Endothelial cell (in vitro differentiated cells): ENCODE data around the gene ZNF655. TPM values are rescaled to one million over a fixed set of nuclear protein-coding genes. Genes with fewer than 3 reads are reported as not detected.

Source experiments
- DNase-seq: peaks from one replicate; pipeline ENCODE4 v3.0.0; 2021; ENCODE audit warnings: low spot score
- H3K27ac Mint-ChIP-seq: one replicate; pipeline ENCODE4 v1.8.0; 2021; ENCODE audit warnings: mixed read lengths, inconsistent platforms; ENCODE audit not compliant: unreplicated experiment
- H3K27me3 Mint-ChIP-seq: one replicate; pipeline ENCODE4 v1.8.0; 2021; ENCODE audit warnings: mild to moderate bottlenecking, moderate library complexity, mixed read lengths, inconsistent platforms; ENCODE audit not compliant: unreplicated experiment
- H3K36me3 Mint-ChIP-seq: one replicate; pipeline ENCODE4 v1.8.0; 2021; ENCODE audit warnings: mild to moderate bottlenecking, low read depth, mixed read lengths, inconsistent platforms; ENCODE audit not compliant: unreplicated experiment
- H3K4me1 Mint-ChIP-seq: one replicate; pipeline ENCODE4 v1.8.0; 2021; ENCODE audit warnings: mild to moderate bottlenecking, mixed read lengths, inconsistent platforms; ENCODE audit not compliant: unreplicated experiment
- H3K4me3 Mint-ChIP-seq: one replicate; pipeline ENCODE4 v1.8.0; 2021; ENCODE audit warnings: mild to moderate bottlenecking, mixed read lengths, inconsistent platforms; ENCODE audit not compliant: unreplicated experiment
- H3K9me3 Mint-ChIP-seq: one replicate; pipeline ENCODE4 v1.8.0; 2021; ENCODE audit warnings: mixed read lengths, inconsistent platforms; ENCODE audit not compliant: unreplicated experiment
- long read RNA-seq: library from polyadenylated mRNA; unstranded; transcript quantifications from one replicate; pipeline ENCODE4 v2.0.0, GENCODE V29; 2020; ENCODE audit not compliant: unreplicated experiment
- total RNA-seq: library from RNA; stranded (reverse); fragmentation: NEBNext Ultra II Directional; extraction: Animal tissue kit (Norgen Biotek cat#: 25700); gene quantifications from one replicate; pipeline ENCODE4 v1.2.1, GENCODE V29; 2021; ENCODE audit not compliant: unreplicated experiment
- TF ChIP-seq, protein P1 (sequence below): fragments of 200-600 bp; sonication (generic); IDR thresholded peaks from one replicate; pipeline ENCODE4 v1.5.0; 2021; ENCODE audit warnings: antibody characterized with exemption; ENCODE audit not compliant: unreplicated experiment

ZNF655 gene, protein sequence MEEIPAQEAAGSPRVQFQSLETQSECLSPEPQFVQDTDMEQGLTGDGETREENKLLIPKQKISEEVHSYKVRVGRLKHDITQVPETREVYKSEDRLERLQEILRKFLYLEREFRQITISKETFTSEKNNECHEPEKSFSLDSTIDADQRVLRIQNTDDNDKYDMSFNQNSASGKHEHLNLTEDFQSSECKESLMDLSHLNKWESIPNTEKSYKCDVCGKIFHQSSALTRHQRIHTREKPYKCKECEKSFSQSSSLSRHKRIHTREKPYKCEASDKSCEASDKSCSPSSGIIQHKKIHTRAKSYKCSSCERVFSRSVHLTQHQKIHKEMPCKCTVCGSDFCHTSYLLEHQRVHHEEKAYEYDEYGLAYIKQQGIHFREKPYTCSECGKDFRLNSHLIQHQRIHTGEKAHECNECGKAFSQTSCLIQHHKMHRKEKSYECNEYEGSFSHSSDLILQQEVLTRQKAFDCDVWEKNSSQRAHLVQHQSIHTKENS
- 36.3 TPM for total RNA-seq
- long read RNA-seq, partial matches to known transcripts: 1 of 7 reads
- long read RNA-seq, other reads (novel, unspliced or antisense): 4 of 7 reads

DNA sequence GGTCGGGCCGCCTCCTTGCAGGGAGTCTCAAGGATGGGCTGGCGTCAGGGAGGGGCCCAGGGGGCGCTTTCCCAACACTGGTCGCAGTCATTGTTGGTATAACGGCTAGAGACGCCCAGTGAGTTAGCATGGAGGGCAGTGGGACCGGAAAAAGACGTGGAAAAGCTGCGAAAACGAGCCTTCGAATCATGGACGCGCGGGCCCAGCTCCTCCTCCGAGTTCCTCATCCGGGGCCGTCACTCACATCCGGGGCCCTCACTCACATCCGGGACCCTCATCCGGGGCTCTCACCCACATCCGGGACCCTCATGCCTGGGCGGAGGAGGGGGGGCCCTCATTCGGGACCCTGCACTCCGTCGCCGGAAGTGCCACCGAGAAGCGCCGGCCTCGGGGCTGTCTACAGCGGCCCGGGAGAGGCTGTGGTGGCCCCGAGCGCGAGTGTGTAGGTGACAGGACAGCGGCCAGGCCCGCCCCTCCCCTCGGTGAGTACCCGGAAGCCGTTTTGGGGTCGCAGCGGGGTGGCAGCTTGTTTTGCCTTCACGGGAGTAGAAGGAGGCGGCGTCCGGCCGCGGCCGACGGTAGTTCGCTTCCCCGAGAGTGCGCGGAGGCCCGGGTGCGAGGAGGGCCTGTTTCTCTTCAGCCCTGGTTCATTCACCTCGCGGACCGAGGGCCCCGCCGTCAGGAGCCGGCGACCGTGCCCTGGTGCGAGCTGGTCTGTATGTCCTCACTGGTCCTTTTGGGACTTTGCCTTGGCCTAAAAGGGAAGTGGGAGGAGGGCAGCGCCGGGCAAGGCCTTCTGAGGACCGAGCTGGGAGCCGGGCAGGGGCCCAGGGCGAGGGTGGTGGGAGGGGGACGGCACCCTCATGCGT is at the start of gene ZNF655:
Gene ZNF655 (plus strand): TSS at position 337 of the 869 bp plus-strand sequence. CDS start 1,918 bp downstream, outside the sequence.
- Mint-ChIP-seq H3K4me3 (peak within 1 kb of the TSS; percentile 97), H3K27ac (peak within 1 kb of the TSS; percentile 96), H3K4me1 (peaks cover 22% of the 10 kb centered on the region), H3K27me3 (peaks cover 3% of the 10 kb centered on the region), H3K36me3 (peaks cover 22% of the 10 kb centered on the region), H3K9me3 (no peaks in the 10 kb centered on the region)
- peak; percentile 60 for DNase-seq
- TF ChIP-seq, protein P1, sequence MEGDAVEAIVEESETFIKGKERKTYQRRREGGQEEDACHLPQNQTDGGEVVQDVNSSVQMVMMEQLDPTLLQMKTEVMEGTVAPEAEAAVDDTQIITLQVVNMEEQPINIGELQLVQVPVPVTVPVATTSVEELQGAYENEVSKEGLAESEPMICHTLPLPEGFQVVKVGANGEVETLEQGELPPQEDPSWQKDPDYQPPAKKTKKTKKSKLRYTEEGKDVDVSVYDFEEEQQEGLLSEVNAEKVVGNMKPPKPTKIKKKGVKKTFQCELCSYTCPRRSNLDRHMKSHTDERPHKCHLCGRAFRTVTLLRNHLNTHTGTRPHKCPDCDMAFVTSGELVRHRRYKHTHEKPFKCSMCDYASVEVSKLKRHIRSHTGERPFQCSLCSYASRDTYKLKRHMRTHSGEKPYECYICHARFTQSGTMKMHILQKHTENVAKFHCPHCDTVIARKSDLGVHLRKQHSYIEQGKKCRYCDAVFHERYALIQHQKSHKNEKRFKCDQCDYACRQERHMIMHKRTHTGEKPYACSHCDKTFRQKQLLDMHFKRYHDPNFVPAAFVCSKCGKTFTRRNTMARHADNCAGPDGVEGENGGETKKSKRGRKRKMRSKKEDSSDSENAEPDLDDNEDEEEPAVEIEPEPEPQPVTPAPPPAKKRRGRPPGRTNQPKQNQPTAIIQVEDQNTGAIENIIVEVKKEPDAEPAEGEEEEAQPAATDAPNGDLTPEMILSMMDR: no peak

DNA sequence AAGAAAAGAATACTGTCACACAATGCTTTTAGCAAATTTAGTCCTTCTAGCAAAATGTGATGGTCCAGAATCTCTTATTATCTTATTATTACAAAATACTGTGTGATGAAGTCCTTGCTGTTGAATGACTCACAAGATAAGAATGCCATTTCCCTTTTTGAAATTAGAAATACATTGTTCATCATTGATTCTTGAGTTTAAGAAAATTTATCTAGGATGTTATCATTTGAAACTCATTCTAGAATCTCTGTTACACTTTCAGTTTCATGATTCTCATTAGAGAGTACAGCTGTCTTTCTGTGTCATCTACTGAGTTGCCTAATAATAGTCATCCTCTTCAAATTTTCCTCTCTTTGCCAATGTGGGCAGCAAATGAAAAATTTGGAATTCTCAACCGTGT is 44.4 kb upstream of the ZNF655 start:
- Mint-ChIP-seq H3K27ac (no peak overlapping the region), H3K36me3 (peaks cover 28% of the 10 kb centered on the region), H3K9me3 (no peaks in the 10 kb centered on the region), H3K27me3 (no peaks in the 10 kb centered on the region), H3K4me1 (no peaks in the 10 kb centered on the region), H3K4me3 (no peak overlapping the region)
- no peak for DNase-seq
- TF ChIP-seq, protein P1: no peak

DNA sequence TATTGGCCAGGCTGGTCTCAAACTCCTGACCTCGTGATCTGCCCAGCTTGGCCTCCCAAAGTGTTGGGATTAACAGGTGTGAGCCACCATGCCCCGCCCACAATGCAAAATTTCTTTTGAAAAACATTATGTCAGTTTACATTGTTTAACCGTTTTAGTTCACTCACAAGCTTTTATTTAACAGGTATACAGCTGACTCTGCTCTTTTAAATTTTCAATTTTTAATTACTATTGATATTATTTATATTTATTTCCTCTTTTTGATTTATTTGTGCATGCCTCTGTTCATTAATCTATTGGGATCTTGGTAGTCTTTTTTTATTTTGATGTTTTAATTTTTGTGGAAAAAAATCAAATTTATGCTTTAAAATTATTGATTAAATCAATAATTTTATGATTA is 37.0 kb upstream of the ZNF655 start:
- Mint-ChIP-seq H3K36me3 (peaks cover 41% of the 10 kb centered on the region), H3K27me3 (no peaks in the 10 kb centered on the region), H3K27ac (no peak overlapping the region), H3K4me3 (no peak overlapping the region), H3K4me1 (no peaks in the 10 kb centered on the region), H3K9me3 (no peaks in the 10 kb centered on the region)
- no peak for DNase-seq
- TF ChIP-seq, protein P1: no peak

DNA sequence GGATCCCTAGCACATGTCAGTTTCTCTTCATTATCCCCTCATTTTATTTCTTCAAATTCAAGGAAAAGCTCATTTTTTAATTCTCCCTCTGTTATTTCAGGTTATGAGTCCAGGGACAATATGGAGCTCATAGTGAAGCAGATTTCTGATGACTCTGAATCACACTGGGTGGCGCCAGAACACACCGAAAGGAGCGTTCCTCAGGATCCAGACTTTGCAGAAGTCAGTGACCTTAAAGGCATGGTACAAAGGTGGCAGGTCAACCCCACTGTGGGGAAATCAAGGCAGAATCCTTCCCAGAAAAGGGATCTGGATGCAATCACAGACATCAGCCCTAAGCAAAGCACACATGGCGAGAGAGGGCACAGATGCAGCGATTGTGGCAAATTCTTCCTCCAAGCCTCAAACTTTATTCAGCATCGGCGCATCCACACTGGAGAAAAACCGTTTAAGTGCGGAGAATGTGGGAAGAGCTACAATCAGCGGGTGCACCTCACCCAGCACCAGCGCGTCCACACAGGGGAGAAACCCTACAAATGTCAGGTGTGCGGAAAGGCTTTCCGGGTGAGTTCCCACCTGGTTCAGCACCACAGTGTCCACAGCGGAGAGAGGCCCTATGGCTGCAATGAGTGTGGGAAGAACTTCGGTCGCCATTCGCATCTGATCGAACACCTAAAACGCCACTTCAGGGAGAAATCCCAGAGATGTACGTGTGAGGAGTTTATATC is 32.6 kb upstream of the ZNF655 start:
- peak; percentile 24 for DNase-seq
- Mint-ChIP-seq H3K9me3 (peaks cover 17% of the 10 kb centered on the region), H3K4me3 (peak overlapping the region; percentile 28), H3K27ac (no peak overlapping the region), H3K36me3 (peaks cover 60% of the 10 kb centered on the region), H3K27me3 (peaks cover 2% of the 10 kb centered on the region), H3K4me1 (no peaks in the 10 kb centered on the region)
- TF ChIP-seq, protein P1: no peak
